Tibial nerve (tissue), 4 donors: Measurements from ENCODE around the gene NAB2. TPM values are rescaled to one million over a fixed set of nuclear protein-coding genes. Genes with fewer than 3 reads are reported as not detected.
A peak's percentile ranks its signal among the peaks of the same experiment; 100 is the strongest.
"Not testable (repeated sequence)": the region's sequence is repeated elsewhere in the genome, so short reads cannot be mapped to it uniquely, and the experiment has no call there.

Source experiments
- DNase-seq, 2 donors: peaks; one replicate each; pipeline ENCODE4 v3.0.0-alpha.2; 2019; ENCODE audit warnings: low spot score in 2 of 2
- H3K27ac ChIP-seq, 4 donors: fragments of 200-600 bp; sonication (generic) in 3 of 4; one replicate each; pipeline ENCODE4 v1.5.1; 2017 to 2019; ENCODE audit warnings: mild to moderate bottlenecking in 1 of 4
- H3K27me3 ChIP-seq, 2 donors: fragments of 200-600 bp; sonication (generic) in 1 of 2; one replicate each; pipeline versions ENCODE4 v1.5.1 to v1.6.0; 2017 to 2019
- H3K36me3 ChIP-seq, 3 donors: fragments of 200-600 bp; sonication (generic); one replicate each; pipeline ENCODE4 v1.5.1; 2018 to 2019
- H3K4me1 ChIP-seq, 4 donors: fragments of 200-600 bp; sonication (generic) in 3 of 4; one replicate each; pipeline ENCODE4 v1.5.1; 2017 to 2019
- H3K4me3 ChIP-seq, 4 donors: fragments of 200-600 bp; sonication (generic) in 3 of 4; one replicate each; pipeline ENCODE4 v1.5.1; 2017 to 2019; ENCODE audit warnings: mild to moderate bottlenecking in 1 of 4, moderate library complexity in 1 of 4
- H3K9me3 ChIP-seq, 4 donors: fragments of 200-600 bp; sonication (generic) in 3 of 4; one replicate each; pipeline ENCODE4 v1.5.1; 2017 to 2019
- EP300 ChIP-seq, 2 donors: sonication (generic); formaldehyde crosslinking; IDR thresholded peaks; one replicate each; pipeline ENCODE4 v1.6.1; 2017; ENCODE audit warnings: antibody characterized with exemption in 2 of 2, mild to moderate bottlenecking in 1 of 2
- POLR2A ChIP-seq, 2 donors: fragments of 450-650 bp; IDR thresholded peaks; one replicate each; pipeline ENCODE4 v1.6.1; 2017; ENCODE audit warnings: antibody characterized with exemption in 2 of 2, mild to moderate bottlenecking in 2 of 2, moderate library complexity in 2 of 2
- WGBS, 2 donors: methylation state at CpG; one replicate each; pipeline ENCODE4 v1.1.5; 2018; 5-methylcytosine and 5-hydroxymethylcytosine counted together
- total RNA-seq, 4 donors: library from RNA; depleted of rRNA; stranded (reverse); fragments of >200 nt; gene quantifications; one replicate each; pipeline ENCODE4 v1.1.0, GENCODE V29; 2016
- TF ChIP-seq, protein P1 (sequence below), 5 experiments: fragments of 200-600 bp in 3 of 5; fragments of 450-650 bp in 2 of 5; sonication (generic) in 3 of 5; IDR thresholded peaks; one replicate each; pipeline ENCODE4 v1.5.1; 2016 to 2019; ENCODE audit warnings: antibody characterized with exemption in 5 of 5, mild to moderate bottlenecking in 3 of 5, moderate library complexity in 2 of 5

Gene NAB2
- total RNA-seq, 4 donors from 2014 or later: 29.3 to 42.2 (median 38.6) TPM

GRCh38 chr12:57069523-57069922 lies 19.4 kb upstream of the NAB2 start:
- Histone ChIP-seq H3K27ac (peak overlapping the region; percentile 49 to 90 (median 78)), H3K9me3 (no peaks in the 10 kb centered on the region), H3K4me1 (peaks cover 0 to 25% (median 9%) of the 10 kb centered on the region in 4 donors), H3K36me3 (peaks cover 0 to 26% (median 0%) of the 10 kb centered on the region in 3 donors), H3K27me3 (no peaks in the 10 kb centered on the region), H3K4me3 (no peak overlapping the region)
- WGBS, 2 donors: 11 to 14% methylated on average over 3 of the region's 3 CpGs
- TF ChIP-seq, protein P1, sequence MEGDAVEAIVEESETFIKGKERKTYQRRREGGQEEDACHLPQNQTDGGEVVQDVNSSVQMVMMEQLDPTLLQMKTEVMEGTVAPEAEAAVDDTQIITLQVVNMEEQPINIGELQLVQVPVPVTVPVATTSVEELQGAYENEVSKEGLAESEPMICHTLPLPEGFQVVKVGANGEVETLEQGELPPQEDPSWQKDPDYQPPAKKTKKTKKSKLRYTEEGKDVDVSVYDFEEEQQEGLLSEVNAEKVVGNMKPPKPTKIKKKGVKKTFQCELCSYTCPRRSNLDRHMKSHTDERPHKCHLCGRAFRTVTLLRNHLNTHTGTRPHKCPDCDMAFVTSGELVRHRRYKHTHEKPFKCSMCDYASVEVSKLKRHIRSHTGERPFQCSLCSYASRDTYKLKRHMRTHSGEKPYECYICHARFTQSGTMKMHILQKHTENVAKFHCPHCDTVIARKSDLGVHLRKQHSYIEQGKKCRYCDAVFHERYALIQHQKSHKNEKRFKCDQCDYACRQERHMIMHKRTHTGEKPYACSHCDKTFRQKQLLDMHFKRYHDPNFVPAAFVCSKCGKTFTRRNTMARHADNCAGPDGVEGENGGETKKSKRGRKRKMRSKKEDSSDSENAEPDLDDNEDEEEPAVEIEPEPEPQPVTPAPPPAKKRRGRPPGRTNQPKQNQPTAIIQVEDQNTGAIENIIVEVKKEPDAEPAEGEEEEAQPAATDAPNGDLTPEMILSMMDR (IDR thresholded peaks at IDR 0.05): peak; percentile 82 to 96 (median 84)
- peak; percentile 23 to 50 for TF ChIP-seq POLR2A (IDR thresholded peaks at IDR 0.05)
- peak; percentile 88 to 89 for TF ChIP-seq EP300 (IDR thresholded peaks at IDR 0.05)
- peak in 1 of 2 donors; percentile 80 for DNase-seq

DNA sequence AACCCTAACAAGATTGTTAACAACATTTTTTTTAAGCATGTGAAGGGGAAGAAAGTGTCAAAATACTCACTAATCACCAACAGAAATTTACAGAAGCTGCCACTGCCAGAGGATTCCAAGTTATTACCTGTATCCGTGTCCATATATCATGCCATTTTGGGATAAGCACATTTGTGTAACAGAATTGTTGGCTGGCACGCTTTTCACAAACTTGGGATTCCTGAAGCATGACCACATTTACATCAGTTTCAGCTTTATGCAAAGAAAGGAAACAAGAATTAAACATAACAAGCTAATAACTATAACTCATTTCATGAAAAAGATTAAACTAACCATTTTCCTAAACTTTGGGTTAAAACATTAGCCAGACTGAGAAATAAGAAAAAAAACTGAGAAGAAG lies 16.3 kb upstream of the NAB2 start:
- Histone ChIP-seq H3K27me3 (no peaks in the 10 kb centered on the region), H3K36me3 (peaks cover 0 to 15% (median 0%) of the 10 kb centered on the region in 3 donors), H3K27ac (peak overlapping the region in 2 of 4 donors; percentile 64 to 72), H3K4me1 (peaks cover 0 to 31% (median 11%) of the 10 kb centered on the region in 4 donors), H3K9me3 (no peaks in the 10 kb centered on the region), H3K4me3 (no peak overlapping the region)
- no peak for DNase-seq
- 46 to 54% methylated on average over 2 of the region's 2 CpGs for WGBS, 2 donors
- TF ChIP-seq, protein P1 (IDR thresholded peaks at IDR 0.05): no peak
- TF ChIP-seq POLR2A (IDR thresholded peaks at IDR 0.05): no peak
- TF ChIP-seq EP300 (IDR thresholded peaks at IDR 0.05): no peak

DNA sequence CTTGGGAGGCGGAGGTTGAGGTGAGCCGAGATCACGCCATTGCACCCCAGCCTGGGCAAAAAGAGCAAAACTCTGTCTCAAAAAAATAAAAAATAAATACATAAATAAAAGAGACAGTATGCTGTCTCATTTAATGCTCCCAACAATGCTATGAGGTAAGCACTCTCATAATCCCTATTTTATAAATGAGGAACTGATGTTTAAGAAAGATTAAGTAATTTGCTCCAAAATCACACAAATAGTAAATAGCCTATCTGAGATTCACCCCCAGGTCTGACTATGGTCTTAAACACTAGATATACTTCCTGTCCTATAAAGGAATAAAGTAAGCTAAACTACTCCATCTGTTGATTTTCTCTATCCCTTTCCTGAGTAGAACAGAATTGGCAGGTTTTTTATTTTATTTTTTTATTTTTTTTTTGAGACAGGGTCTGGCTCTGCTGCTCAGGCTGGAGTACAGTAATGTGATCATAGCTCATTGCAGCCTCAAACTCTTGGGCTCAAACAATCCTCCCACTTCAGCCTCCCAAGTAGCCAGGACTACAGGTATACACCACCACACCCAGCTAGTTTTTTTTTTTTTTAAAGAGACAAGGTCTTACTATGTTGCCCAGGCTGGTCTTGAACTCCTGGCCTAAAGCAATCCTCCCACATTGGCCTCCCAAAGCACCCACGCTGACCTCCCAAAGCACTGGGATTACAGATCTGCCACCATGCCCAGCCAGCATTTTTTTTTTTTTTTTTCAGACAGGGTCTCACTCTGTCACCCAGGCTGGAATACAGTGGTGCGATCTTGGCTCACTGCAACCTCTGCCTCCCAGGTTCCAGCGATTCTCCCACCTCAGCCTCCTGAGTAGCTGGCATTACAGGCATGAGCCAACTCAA lies 15.1 kb upstream of the NAB2 start:
- not testable (repeated sequence) for H3K36me3 ChIP-seq, H3K9me3 ChIP-seq, H3K27me3 ChIP-seq, DNase-seq, H3K4me3 ChIP-seq
- Histone ChIP-seq H3K4me1 (peaks cover 0 to 38% (median 14%) of the 10 kb centered on the region in 4 donors), H3K27ac (peak overlapping the region in 2 of 4 donors; percentile 64 to 72)
- 95 to 96% methylated on average over 6 of the region's 6 CpGs for WGBS, 2 donors

DNA sequence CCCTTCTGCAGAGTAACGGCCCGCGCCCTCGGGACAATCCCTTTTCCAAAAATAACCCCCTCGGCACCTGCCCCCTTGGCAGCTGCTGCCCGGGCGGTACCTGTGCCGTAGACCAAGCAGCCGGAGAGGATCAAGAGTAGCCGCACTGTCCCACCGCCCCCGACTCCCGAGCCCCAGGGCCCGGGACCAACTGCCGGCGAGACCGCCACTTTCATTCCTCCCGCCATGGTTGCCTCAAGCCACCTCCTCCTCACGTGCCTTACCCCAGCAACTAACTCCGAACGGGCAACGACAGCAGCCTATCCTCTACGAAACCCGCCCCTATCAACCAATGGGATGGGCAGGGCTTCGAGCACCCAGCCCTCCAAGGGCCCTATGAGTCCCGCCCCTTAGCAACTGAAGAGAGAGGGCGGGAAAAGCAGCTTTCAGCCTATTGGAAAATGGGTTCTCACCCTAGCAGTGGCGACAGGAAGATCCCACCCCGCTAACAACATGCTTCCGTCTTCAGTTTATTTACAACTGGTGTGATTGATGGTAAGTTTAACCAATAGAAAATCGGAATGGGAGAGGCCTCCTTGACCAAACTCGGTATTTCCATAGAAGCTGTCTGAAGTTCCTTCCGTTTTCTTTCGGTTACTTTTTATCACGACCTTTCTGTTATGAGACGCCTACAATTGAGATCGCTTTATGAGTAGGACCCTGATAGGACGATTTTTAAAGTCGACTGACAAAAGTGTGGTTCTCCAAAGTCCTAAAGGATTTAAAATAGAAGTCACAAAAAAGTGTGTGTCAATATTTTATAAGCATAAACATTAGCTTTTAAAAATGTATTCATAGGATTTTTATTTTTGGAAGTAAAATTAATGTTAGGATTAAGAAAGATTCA lies 10.2 kb upstream of the NAB2 start, which contains the start of gene NEMP1:
NEMP1 (minus strand) TSS at position 273 of the 886 bp plus-strand sequence; CDS start at position 227, 46 bp downstream.
- 0 to 1% methylated on average over 39 of the region's 39 CpGs for WGBS, 2 donors
- Histone ChIP-seq H3K9me3 (no peaks in the 10 kb centered on the region), H3K4me3 (peak within 1 kb of the TSS; percentile 59 to 86 (median 78)), H3K27ac (peak within 1 kb of the TSS; percentile 73 to 91 (median 81)), H3K27me3 (no peaks in the 10 kb centered on the region), H3K4me1 (peaks cover 0 to 23% (median 7%) of the 10 kb centered on the region in 4 donors), H3K36me3 (no peaks in the 10 kb centered on the region)
- TF ChIP-seq POLR2A (IDR thresholded peaks at IDR 0.05) (peak in 1 of 2 donors; percentile 48), EP300 (IDR thresholded peaks at IDR 0.05) (peak; percentile 79 to 89)
- TF ChIP-seq, protein P1 (IDR thresholded peaks at IDR 0.05): peak in 1 of 5 experiments; percentile 11
- peak; percentile 94 to 95 for DNase-seq

DNA sequence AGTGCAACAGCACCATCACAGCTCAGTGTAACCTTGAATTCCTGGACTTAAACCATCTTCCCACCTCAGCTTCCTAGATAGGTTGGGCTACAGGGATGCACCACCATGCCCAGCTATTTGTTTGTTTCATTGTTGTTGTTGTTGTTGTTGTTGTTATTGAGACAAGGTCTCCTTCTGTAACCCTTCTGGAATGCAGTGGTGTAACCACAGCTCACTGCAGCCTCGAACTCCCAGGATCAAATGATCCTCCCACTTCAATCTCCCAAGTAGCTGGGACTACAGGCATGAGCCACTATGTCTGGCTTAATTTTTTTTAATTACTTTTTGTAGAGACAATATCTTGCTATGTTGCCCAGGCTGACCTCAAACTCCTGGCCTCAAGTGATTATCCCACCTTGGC lies 9.1 kb upstream of the NAB2 start:
- 41 to 52% methylated on average over 1 of the region's 1 CpG for WGBS, 2 donors

More for the DNA sequence above, 9.1 kb upstream of the NAB2 start:
- TF ChIP-seq POLR2A (IDR thresholded peaks at IDR 0.05): no peak
- Histone ChIP-seq H3K27me3 (no peaks in the 10 kb centered on the region), H3K36me3 (no peaks in the 10 kb centered on the region), H3K27ac (peak overlapping the region in 2 of 4 donors; percentile 73 to 91), H3K4me3 (no peak overlapping the region), H3K4me1 (peaks cover 0 to 23% (median 7%) of the 10 kb centered on the region in 4 donors), H3K9me3 (no peaks in the 10 kb centered on the region)
- DNase-seq: no peak
